ACC112 (cell line): ENCODE measurements around the gene TMEM132C.

ENCODE experiments used
- H2AFZ ChIP-seq: fragments of 200-600 bp; sonication (generic); one replicate; pipeline ENCODE4 v1.6.0; 2017; ENCODE audit warnings: antibody characterized with exemption, low read length; ENCODE audit not compliant: unreplicated experiment
- H3K27ac ChIP-seq: fragments of 200-600 bp; sonication (generic); 2 replicates; pipeline ENCODE4 v1.5.1; 2014; ENCODE audit warnings: low read depth, mild to moderate bottlenecking, antibody characterized with exemption, low read length, moderate library complexity
- H3K27me3 ChIP-seq: fragments of 200-600 bp; sonication (generic); 2 replicates; pipeline ENCODE4 v1.6.1; 2014; ENCODE audit warnings: mild to moderate bottlenecking, antibody characterized with exemption, low read length, moderate library complexity, mixed read lengths; ENCODE audit not compliant: insufficient read depth
- H3K36me3 ChIP-seq: fragments of 200-600 bp; sonication (generic); 2 replicates; pipeline ENCODE4 v1.6.1; 2016; ENCODE audit warnings: mild to moderate bottlenecking, antibody characterized with exemption, low read length, moderate library complexity, mixed read lengths; ENCODE audit not compliant: insufficient read depth
- H3K4me1 ChIP-seq: fragments of 200-600 bp; sonication (generic); one replicate; pipeline ENCODE4 v1.6.1; 2016; ENCODE audit warnings: low read length, mixed read lengths; ENCODE audit not compliant: insufficient read depth, unreplicated experiment, control insufficient read depth
- H3K4me3 ChIP-seq: fragments of 200-600 bp; sonication (generic); 2 replicates; pipeline ENCODE4 v1.5.1; 2014; ENCODE audit warnings: mild to moderate bottlenecking, low read depth, low read length
- H3K79me2 ChIP-seq: fragments of 200-600 bp; sonication (generic); one replicate; pipeline ENCODE4 v1.6.0; 2016; ENCODE audit warnings: low read length; ENCODE audit not compliant: control insufficient read depth, unreplicated experiment, insufficient read depth

Gene TMEM132C

GRCh38 chr12:128524439-128524838 lies 257.5 kb downstream of the TMEM132C start:
- Histone ChIP-seq H3K27me3 (no peaks in the 10 kb centered on the region), H3K36me3 (no peaks in the 10 kb centered on the region), H3K4me3 (no peak overlapping the region), H3K4me1 (no peaks in the 10 kb centered on the region), H3K27ac (no peak overlapping the region), H2AFZ (no peak overlapping the region), H3K79me2 (no peaks in the 10 kb centered on the region)

GRCh38 chr12:128531170-128531569 lies 264.2 kb downstream of the TMEM132C start:
- H3K27ac ChIP-seq, result no peak overlapping the region
- H3K27me3 ChIP-seq, result no peaks in the 10 kb centered on the region
- no peak overlapping the region for H3K4me3 ChIP-seq
- no peaks in the 10 kb centered on the region for H3K4me1 ChIP-seq
- no peaks in the 10 kb centered on the region for H3K79me2 ChIP-seq
- no peak overlapping the region for H2AFZ ChIP-seq
- no peaks in the 10 kb centered on the region for H3K36me3 ChIP-seq

GRCh38 chr12:128534906-128535305 lies 267.9 kb downstream of the TMEM132C start:
- H3K27ac ChIP-seq, result no peak overlapping the region
- H3K36me3 ChIP-seq, result no peaks in the 10 kb centered on the region
- no peaks in the 10 kb centered on the region for H3K79me2 ChIP-seq
- H2AFZ ChIP-seq, result no peak overlapping the region
- H3K27me3 ChIP-seq, result no peaks in the 10 kb centered on the region
- no peaks in the 10 kb centered on the region for H3K4me1 ChIP-seq
- no peak overlapping the region for H3K4me3 ChIP-seq

GRCh38 chr12:128536810-128537209 lies 269.8 kb downstream of the TMEM132C start:
- no peaks in the 10 kb centered on the region for H3K79me2 ChIP-seq
- no peak overlapping the region for H2AFZ ChIP-seq
- no peaks in the 10 kb centered on the region for H3K27me3 ChIP-seq
- no peaks in the 10 kb centered on the region for H3K4me1 ChIP-seq
- no peak overlapping the region for H3K4me3 ChIP-seq
- no peaks in the 10 kb centered on the region for H3K36me3 ChIP-seq
- no peak overlapping the region for H3K27ac ChIP-seq

GRCh38 chr12:128537668-128538067 lies 270.7 kb downstream of the TMEM132C start:
- Histone ChIP-seq H3K4me3 (no peak overlapping the region), H3K27me3 (no peaks in the 10 kb centered on the region), H3K27ac (no peak overlapping the region), H3K79me2 (no peaks in the 10 kb centered on the region), H3K4me1 (no peaks in the 10 kb centered on the region), H3K36me3 (no peaks in the 10 kb centered on the region), H2AFZ (no peak overlapping the region)

GRCh38 chr12:128542844-128543243 lies 275.9 kb downstream of the TMEM132C start:
- H2AFZ ChIP-seq, result no peak overlapping the region
- H3K4me1 ChIP-seq, result no peaks in the 10 kb centered on the region
- H3K36me3 ChIP-seq, result no peaks in the 10 kb centered on the region
- no peak overlapping the region for H3K4me3 ChIP-seq
- H3K27ac ChIP-seq, result no peak overlapping the region
- no peaks in the 10 kb centered on the region for H3K79me2 ChIP-seq
- H3K27me3 ChIP-seq, result no peaks in the 10 kb centered on the region

- no peaks in the 10 kb centered on the region for H3K36me3 ChIP-seq
- no peaks in the 10 kb centered on the region for H3K27me3 ChIP-seq
- H3K27ac ChIP-seq, result no peak overlapping the region
- no peaks in the 10 kb centered on the region for H3K4me1 ChIP-seq
- H3K4me3 ChIP-seq, result no peak overlapping the region
- no peaks in the 10 kb centered on the region for H3K79me2 ChIP-seq
- H2AFZ ChIP-seq, result no peak overlapping the region
Observed at GRCh38 chr12:128543460-128543859, 276.5 kb downstream of the TMEM132C start.

- Histone ChIP-seq H3K27me3 (no peaks in the 10 kb centered on the region), H3K4me3 (no peak overlapping the region), H3K79me2 (no peaks in the 10 kb centered on the region), H2AFZ (no peak overlapping the region), H3K36me3 (no peaks in the 10 kb centered on the region), H3K4me1 (no peaks in the 10 kb centered on the region), H3K27ac (no peak overlapping the region)
Observed at GRCh38 chr12:128543971-128544370, 277.0 kb downstream of the TMEM132C start.

GRCh38 chr12:128548949-128549348 lies 282.0 kb downstream of the TMEM132C start:
- Histone ChIP-seq H3K4me1 (no peaks in the 10 kb centered on the region), H3K27me3 (no peaks in the 10 kb centered on the region), H3K4me3 (no peak overlapping the region)

GRCh38 chr12:128549601-128550218 lies 282.7 kb downstream of the TMEM132C start:
- Histone ChIP-seq H3K36me3 (no peaks in the 10 kb centered on the region), H3K4me3 (no peak overlapping the region), H3K4me1 (no peaks in the 10 kb centered on the region), H2AFZ (no peak overlapping the region), H3K27me3 (no peaks in the 10 kb centered on the region), H3K79me2 (no peaks in the 10 kb centered on the region), H3K27ac (no peak overlapping the region)

More at GRCh38 chr12:128548949-128549348, 282.0 kb downstream of the TMEM132C start:
- Histone ChIP-seq H2AFZ (no peak overlapping the region), H3K36me3 (no peaks in the 10 kb centered on the region), H3K79me2 (no peaks in the 10 kb centered on the region), H3K27ac (no peak overlapping the region)

GRCh38 chr12:128551266-128551665 lies 284.3 kb downstream of the TMEM132C start:
- no peak overlapping the region for H3K27ac ChIP-seq

More at GRCh38 chr12:128551266-128551665, 284.3 kb downstream of the TMEM132C start:
- no peaks in the 10 kb centered on the region for H3K36me3 ChIP-seq
- H2AFZ ChIP-seq, result no peak overlapping the region
- no peaks in the 10 kb centered on the region for H3K4me1 ChIP-seq
- H3K79me2 ChIP-seq, result no peaks in the 10 kb centered on the region
- H3K4me3 ChIP-seq, result no peak overlapping the region
- H3K27me3 ChIP-seq, result no peaks in the 10 kb centered on the region
